Activated CD4-positive, alpha-beta T cell treated with anti-CD3 and anti-CD28 coated beads, Interleukin-2, amount 50 U/mL, for 1 hour (primary cell): ENCODE results near the gene MSRB1.
"Not testable (repeated sequence)": the region's sequence is repeated elsewhere in the genome, so short reads cannot be mapped to it uniquely, and the experiment has no call there.

Experiments
- DNase-seq: peaks from one replicate; pipeline ENCODE4 v3.0.0-alpha.2; 2020

The MSRB1 gene

DNA sequence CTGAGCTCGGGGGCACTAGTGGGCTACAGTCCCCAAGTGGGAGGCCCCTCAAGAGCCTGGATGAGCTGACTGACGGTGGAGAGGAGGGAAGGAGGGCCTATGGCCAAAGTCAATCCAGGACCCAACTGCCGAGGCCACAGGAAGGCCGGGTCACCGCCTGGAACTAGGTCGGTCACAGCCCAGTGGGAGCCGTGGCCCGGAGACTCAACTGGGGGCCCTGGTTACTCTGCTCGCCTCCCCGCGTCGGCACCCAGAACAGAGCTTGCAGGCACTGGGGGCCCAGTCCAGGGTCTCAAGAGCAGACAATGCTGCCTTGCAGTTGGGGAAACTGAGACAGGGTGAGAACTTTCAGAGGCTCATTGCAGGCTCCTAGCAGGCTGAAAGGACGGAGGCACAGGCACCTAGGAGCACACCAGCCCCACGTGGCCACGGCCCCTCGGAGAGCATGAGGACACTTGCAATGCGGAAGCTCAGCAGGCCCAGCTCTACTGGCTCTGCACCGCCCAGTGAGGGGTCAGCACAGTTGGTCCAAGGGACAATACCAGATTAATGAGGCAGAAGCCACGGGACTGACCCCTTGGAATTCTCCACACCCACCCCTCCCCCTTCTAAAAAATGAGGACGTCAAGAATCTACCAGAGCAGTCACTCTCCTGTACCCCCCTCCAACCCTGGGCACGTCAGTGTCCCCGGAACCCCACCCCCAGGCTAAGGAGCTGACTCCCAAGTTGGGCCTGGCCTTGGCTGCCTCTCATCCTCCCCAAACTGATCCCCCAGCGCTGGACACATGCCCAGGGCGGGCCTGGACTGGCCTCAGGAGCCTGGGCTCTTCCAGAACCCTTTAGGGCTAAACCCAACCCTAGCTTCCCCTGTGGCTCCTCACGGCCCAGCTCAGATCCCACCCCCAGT is 27.0 kb downstream of the MSRB1 start:
- DNase-seq = no peak

DNA sequence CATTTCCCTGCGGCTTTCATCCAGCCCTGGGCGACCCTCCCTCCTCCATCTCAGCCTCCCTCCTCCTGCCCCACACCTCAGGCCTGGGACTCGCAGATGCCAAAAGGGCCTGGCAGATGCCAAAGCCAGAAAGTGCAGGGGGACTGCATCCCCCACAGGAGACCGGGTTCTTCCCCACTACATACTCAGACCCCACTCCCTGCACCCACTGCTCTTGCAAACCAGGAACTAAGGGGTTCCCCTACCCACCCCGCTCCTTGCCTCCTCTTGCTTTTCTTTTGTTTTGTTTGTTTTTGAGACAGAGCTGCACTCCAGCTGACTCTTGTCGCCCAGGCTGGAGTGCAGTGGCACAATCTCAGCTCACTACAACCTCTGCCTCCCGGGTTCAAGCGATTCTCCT is 28.0 kb downstream of the MSRB1 start:
- DNase-seq = no peak

DNA sequence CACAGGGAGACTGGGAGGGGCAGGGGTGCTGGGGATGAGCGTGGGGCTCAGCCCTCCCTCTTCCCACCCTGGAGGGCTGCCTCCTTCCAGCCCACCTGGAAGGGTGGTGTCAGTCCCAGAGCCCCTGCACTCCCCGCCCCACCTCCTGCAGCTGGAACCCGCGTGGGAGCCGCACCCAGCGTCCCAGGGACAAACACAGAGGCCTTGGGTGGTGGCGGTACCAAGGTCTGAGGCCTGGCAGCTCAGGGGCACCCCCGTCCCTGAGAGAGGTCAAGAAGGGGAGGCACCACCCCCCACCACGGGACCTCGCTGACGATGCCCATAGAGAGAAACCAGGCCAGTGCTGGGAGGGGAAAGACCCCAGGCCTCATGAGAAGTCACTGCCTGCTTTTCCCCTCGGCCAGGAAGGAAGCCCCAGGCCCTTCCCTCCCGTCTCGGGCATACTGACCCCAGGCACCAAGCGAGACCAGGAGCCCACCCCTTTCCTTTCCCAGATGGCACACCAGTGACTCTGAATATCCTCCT is 28.9 kb downstream of the MSRB1 start:
- DNase-seq = no peak

DNA sequence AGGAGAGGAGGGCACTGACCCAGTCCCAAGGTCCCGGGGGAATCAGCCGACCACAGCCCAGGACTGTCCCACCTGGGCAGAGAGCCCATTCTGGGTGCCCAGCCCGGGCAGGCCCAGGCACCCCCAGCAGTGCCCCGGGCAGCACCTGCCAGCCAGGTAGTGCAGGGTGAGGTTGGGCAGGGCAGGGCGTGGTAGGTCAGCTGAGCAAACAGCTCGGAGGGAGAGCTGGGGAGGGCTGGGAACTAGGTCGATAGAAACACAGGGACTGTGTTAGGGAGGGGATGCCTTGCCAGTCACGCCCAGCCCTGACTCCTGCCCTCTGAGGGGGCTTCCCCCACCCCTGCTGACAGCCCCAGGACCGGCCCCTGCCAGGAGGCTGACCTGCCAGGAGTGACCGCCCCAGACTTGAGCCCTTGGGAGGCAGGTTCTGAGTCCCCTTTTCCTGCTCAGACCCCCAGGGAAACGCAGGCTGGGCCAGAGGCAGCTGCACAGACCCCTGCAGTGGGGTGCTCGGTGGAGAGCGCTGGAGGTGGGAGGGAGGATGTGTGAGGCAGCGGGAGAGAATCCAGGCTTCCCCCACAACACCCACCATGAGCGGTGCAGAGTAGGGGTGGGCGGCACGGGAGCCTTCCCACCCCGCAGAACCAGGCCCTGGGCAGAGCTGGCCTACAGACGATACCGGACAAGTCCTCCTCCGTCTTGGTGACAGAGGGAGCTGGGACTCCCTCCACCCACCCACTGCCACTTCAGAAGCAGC is 29.5 kb downstream of the MSRB1 start:
- DNase-seq = no peak

DNA sequence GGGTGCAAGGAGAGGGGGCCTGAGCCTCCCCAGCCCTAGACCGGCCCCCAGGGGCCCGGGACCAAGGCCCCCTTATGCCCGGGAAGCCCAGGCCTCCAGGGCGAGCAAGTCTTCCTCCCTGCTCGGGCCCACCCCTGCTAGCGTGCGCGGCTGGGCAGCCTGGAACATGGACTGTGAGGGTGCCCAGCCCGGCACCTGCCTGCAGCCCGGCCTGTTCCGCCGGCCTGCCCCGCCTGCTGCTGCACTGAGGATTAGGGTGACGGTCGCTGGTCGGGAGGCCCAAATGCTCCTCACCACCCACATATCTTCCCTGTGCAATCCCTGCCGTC is 30.8 kb downstream of the MSRB1 start:
- no peak for DNase-seq

DNA sequence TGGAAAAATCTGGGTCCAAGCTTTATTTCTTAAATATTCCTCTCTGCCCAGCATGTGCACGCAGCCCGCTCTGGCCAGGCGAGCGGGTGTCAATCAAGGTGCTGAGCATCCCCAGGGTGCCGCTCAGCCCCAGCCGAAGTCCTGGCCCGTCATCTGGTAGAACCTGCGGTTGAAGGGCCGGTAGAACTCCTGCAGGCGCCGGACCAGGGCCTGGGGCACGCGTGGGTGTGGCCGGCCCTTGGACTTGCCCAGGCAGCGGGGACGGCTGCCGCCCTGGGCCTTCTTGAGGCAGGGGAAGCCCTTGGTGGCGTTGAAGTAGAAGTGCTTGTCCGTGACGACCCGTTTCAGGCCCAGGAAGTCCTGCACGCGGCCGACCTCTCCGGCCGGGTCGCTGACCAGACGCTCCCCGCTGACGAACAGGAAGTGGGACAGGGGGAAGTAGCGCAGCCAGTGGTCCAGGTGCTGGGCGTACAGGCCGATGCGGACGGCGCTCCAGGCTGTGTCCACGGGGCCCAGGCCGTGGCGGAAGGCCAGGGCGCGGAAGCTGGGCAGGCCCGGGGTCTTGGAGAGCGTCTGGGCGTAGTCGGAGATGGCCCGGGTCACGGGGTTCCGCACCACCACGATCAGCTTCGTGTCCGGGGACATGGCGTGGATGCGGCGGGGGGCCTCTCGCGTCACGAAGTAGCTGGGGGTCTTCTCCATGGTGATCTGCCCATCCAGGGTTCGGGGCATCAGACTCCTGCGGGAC is 31.4 kb downstream of the MSRB1 start:
- DNase-seq = no peak

DNA sequence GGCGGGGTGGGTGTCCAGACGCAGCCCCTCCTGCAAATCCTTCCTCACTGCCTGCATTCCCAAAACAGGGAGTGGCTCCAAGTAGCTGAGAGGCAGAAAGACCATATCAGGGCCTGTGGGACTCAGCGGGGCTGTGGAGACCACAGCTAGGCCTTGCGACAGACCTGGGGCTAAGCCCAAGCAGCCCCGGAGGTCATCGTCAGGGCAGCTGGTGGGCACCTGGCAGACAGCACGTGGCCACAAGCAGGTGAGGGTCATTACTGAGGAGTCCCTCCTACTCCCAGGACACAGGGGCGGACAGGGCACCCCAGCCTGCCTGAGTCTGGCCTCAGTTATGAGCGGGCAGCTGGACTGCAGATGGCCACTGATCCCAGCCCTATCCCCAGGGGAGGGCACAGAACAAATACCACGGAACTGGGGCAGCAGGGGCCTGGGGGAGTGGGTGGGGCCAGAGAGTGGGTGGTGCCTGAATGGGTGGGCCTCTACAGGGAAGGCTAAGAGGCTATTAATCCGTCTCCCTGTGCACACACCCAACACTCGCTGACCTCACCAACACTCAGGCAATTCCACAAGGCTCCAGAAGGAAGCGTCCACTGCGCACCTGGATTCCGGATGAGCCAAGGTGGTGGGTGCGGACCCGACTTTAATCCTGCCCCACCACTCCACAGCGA is 33.3 kb downstream of the MSRB1 start:
- no peak for DNase-seq

DNA sequence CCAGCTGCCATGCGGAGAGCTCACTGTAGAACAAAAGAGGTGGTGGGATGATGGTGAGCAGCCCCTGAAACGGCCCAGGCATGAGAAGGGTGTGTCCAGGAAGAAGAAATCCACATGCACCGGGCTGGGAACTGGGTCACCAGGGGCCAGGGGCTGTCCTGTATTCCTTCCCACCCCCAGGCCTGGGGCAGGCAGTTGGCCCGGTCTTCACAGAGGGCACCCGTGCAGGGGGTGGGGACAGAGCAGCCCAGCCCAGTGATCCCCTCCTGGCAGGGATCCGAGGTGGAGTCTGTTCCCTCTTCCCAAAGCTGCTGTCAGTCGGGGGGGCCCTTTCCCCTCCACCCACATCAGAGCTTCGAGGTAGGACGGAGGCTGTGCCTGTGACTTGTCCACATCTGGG is 34.0 kb downstream of the MSRB1 start:
- DNase-seq = no peak

DNA sequence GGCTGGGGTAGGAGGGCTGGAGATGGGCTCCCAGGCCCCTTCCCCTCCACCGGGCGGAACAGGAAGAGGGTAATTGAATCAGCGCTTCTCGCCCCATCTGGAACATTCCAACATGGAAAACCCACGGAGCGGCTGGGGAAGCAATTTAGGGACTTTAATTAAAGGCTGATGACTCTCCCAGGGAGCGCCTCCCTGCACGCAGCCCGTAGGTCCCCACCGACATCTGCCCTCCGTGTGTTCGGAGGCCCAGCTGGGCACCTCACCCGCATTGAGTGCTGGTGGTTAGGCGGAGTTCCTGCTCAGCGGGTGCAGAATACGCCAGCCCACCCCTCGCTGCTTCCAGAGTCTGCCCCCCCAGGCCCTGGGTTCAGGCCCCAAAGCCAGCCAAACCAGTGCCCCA is 34.8 kb downstream of the MSRB1 start:
- no peak for DNase-seq

DNA sequence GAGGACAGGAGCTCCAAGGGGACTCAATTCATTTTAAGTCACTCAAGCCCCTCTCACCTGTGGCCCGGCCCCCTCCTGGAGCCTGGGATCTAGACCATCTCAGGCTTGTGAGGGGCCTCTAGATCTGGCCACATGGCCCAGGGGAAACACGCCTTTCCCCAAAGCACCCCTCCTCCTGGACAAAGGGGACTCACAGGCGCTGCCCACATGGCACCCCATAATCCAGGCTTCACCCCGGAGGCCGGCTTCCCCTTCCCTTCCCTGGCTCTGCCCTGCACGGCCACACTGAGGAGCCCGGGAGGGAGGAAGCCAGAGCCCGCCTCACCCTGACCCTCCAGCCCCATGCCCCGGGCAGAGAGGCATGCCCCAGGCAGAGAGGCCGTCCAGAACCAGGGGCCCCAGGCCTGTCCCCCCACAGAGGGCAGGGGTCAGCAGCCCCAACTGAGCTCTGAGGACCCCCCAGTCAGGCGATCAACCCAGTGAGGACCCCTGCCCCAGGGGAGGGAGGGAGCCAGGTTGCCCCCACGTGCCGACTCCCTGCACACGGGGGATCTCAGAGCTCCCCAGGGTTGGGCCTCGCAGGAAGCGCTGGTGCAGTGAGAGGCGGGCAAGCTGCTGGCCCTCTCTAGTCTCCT is 35.7 kb downstream of the MSRB1 start:
- DNase-seq = no peak

DNA sequence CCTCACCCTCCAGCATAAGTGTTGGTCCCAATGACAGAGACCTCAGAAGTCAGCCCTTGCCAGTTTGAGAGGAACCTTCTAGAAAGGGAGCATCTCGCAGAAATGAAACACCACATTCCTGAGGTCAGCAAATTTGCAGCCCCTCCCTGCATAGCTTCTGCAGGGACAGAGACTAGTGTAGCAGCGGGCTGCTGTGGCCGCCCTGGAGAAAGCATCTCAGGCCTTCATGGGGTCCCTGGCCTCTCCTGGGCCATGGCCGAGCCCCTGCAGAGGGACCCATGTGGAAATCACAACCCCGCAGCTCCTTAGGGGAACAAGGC is 36.2 kb downstream of the MSRB1 start:
- no peak for DNase-seq

DNA sequence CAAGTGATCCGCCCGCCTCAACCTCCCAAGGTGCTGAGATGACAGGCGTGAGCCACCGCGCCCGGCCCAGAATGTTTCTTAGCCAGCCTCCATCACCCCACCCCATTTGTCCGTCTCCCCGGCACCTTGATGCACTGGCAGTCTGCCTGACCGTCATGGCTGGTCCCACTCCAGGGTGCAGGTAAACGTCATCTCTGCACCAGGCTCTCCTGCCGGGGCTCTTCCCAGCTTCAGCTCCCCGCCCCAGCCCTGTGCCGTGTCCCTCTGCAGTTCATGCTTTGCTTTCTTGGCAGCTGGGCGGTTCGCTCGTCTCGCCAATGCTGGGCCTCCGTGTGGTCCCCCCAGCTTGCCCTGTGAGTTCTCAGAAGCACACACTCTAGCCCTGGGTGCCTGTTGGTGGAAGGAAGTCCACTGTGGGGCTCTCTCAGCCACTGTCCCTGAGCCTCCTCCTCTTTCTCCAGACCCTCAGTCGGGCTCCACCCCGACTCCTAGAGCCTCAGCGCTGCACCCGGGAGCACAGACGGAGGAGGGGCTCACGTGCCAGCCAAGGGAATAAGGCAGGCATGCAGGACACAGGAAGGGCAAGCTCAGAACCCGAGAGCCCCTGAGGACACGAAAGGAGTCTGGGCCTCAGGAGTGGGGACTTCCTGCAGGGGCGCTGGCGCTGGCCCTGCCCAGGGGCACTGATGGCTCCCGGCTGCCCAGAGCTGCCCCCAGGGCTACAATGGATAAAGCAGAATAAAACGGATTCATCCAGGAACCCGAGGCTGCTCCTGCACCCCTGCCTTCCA is 36.7 kb downstream of the MSRB1 start:
- DNase-seq = no peak

DNA sequence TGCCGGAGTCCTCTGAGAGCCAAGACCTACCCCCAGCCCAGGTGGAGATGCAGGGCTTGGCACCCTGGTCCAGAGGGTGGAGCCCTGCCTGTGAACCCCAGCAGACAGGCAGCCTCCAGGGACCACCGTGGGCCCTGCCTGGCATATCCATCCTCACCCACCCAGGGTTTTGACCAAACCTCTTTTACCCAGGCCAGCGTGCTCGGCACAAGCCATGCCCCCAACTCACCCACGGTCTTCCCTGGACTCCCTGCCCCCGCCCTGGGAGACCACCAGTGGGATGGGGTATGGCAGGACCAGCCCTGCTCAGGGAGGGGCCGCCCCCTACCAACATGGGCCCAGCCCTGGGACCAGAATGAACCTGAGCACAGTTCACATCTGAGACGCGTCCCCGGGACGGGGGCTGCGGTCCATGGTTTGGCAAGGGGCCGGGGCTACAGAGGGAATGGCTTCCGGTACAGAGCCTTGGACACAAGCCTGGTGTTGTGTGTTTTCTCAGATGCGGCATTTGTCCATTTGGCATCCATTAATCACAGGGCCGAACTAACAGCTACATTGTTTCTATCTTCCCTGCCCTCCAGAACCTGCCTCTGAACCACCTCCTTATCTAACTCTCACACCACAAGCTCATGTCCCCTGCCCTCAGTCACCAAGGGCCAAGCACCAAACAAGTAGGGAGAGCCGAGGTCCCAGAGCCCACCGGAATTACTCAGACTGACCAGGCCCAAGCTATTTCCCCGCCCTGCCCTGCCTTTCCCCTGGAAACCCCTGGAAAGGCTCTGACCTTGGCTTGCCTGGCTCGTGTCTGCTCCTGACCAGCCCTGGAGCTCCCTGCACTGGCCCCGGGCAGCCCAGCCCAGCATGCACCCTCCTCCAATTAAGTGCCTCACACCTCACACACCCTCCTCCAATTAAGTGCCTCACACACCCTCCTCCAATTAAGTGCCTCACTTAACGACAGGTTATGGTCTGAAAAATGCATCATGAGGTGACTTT is 38.9 kb downstream of the MSRB1 start:
- no peak for DNase-seq

DNA sequence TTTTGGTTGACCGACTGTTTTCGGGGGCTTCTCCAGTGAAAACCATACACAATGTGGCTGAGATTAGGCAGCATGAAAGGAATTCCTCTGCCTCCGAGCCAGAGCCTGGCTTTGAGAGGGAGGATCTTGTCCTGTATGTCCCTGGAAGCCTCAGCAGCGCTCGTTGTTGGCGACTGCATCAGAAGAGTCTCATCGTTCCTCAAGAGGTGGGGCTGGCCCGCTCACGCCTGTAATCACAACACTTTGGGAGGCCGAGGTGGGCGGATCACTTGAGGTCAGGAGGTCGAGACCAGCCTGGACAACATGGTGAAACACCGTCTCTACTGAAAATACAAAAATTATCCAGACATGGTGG is 39.8 kb downstream of the MSRB1 start:
- DNase-seq = no peak

DNA sequence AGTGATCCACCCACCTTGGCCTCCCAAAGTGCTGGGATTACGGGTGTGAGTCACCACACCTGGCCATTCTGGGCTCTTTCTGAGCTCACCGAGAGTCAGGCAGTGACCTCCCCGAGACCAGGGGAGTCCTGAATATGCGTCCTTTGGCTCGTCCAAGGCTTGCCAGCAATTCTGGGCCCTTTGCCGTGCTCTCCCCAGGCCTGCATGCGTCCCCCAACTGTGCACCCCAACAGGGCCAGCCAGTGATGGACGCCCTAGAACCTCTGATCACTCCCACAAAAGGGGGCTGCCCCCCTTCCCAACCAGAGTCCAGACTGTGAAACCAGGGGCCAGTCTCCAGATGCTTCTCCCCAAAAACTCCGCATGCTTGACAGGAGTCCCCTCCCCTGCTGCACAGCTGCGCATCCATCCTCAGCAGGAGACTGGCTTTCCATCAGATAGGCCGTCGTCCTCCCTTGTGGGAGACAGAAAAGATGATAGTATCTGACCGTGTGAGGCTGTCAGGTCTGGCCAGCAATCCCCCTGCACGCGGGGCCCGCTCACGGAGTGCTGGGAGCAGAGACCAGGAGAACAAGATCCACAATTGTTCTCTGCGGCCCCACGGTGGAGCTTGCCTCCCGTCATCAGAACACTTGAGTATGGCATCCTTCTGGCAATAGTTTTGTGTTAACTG is 40.3 kb downstream of the MSRB1 start:
- DNase-seq = no peak

DNA sequence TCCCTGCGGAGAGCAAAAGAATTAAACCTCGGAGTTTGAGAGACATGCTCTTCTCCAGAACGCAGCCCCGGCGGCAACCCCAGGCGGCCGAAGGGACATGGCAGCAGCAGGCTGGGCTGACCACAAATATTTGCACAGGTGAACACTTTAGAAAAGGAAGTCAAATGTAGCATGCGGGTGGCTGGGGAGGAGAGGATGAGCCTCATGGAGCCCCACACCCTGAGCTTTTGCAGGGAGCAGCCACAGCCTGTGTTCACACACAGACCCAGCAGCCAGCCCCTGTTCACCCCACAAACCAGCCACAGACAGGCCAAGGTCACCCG is 42.6 kb downstream of the MSRB1 start:
- no peak for DNase-seq

DNA sequence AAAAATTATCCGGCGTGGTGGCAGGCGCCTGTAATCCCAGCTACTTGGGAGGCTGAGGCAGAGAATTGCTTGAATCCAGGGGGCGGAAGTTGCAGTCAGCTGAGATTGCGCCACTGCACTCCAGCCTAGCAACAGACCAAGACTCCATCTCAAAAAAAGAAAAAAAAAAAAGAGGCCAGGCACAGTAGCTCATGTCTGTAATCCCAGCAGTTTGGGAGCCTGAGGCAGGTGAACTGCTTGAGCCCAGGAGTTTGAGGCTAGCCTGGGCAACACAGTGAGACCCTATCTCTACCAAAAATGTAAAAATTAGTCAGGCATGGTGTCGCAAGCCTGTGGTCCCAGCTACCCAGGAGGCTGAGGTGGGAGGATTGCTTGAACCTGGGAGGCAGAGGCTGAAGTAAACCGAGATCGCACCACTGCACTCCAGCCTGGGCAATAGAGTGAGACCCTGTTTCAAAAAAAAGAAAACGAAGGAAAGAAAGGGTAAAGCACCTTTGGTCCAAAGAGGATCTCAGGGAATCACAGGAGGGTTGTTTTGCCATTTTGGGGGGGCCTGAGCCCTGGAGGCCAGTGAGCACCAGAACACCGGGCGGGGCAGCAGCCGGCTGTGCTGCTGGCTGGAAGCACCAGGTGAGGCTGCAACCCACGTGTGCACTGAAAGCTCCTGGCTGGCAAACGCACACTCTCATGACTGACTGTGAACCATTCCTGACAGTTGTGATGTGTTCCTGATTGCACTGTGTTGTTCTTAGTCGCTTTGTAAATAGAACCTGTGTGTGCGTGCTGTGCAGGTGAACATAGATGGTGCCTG is 43.2 kb downstream of the MSRB1 start:
- DNase-seq = no peak

DNA sequence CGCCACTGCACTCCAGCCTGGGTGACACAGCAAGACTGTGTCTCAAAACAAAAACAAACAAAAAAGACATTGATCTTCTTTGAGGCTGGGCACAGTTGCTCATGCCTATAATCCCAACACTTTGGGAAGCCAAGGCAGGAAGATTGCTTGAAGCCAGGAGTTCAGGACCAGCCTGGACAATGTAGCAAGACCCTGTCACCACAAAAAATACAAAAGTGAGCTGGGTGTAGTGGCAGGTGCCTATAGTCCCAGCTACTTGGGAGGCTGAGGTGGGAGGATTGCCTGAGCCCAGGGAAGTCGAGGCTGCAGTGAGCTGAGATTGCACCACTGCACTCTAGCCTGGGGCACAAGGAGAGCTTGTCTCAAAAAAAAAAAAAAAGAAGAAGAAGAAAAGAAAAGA is 45.3 kb downstream of the MSRB1 start:
- not testable (repeated sequence) for DNase-seq
